HCT116 (cell line): Measurements from ENCODE around the gene ORMDL3.

ENCODE experiments used
- ATF3 ChIP-seq: IDR thresholded peaks from 2 replicates; pipeline ENCODE4 v1.6.1; 2012
- CEBPB ChIP-seq: IDR thresholded peaks from 2 replicates; pipeline ENCODE4 v1.6.1; 2012; ENCODE audit warnings: low read depth
- CTCF ChIP-seq, 3 experiments: fragments of 200-600 bp in 1 of 3; sonication (generic) in 1 of 3; IDR thresholded peaks in 2 of 3; conservative IDR thresholded peaks in 1 of 3; 2 replicates each; pipeline ENCODE4 v1.5.1; 2012 to 2017; ENCODE audit warnings: low read depth in 2 of 3, low read length in 2 of 3, antibody characterized with exemption in 1 of 3, borderline replicate concordance in 1 of 3, control low read depth in 1 of 3, mild to moderate bottlenecking in 1 of 3, mixed read lengths in 1 of 3, mixed run types in 1 of 3, moderate library complexity in 1 of 3; ENCODE audit not compliant: insufficient read depth in 1 of 3
- ZNF274 ChIP-seq: fragments of 200-500 bp; sonication (Bioruptor generic); IDR thresholded peaks from 2 replicates; pipeline ENCODE4 v1.6.1; 2014; ENCODE audit warnings: mild to moderate bottlenecking, low read depth, low read length, inconsistent platforms

GRCh38 chr17:39952680-39953470, 25.5 kb upstream of the ORMDL3 start:
- no peak for TF ChIP-seq CTCF (IDR thresholded peaks at IDR 0.05 in 2 of 3, conservative IDR thresholded peaks at IDR 0.05 in 1 of 3; ENCODE audit: borderline replicate concordance in 1 of 3, insufficient read depth in 1 of 3, low read depth in 2 of 3, low read length in 2 of 3)
- no peak for TF ChIP-seq CEBPB
- no peak for TF ChIP-seq ZNF274
- TF ChIP-seq ATF3 = no peak
